Ovary (tissue), 3 donors: ENCODE data around the gene RPL36A.

Source experiments
- POLR2A ChIP-seq: fragments of 450-650 bp; IDR thresholded peaks from one replicate; pipeline ENCODE4 v1.6.1; 2017; ENCODE audit warnings: antibody characterized with exemption, mild to moderate bottlenecking, moderate library complexity
- TF ChIP-seq, protein P1 (sequence below), 3 donors: fragments of 450-650 bp in 2 of 3; fragments of 200-600 bp in 1 of 3; IDR thresholded peaks; one replicate each; pipeline versions ENCODE4 v1.5.1 to v1.8.0; 2016 to 2022; ENCODE audit warnings: antibody characterized with exemption in 3 of 3, mild to moderate bottlenecking in 1 of 3
- donor health status: DM: no; HTN: no; CAD: no.

GRCh38 chrX:101409043-101409442, 18.2 kb downstream of the RPL36A start:
- TF ChIP-seq, protein P1, sequence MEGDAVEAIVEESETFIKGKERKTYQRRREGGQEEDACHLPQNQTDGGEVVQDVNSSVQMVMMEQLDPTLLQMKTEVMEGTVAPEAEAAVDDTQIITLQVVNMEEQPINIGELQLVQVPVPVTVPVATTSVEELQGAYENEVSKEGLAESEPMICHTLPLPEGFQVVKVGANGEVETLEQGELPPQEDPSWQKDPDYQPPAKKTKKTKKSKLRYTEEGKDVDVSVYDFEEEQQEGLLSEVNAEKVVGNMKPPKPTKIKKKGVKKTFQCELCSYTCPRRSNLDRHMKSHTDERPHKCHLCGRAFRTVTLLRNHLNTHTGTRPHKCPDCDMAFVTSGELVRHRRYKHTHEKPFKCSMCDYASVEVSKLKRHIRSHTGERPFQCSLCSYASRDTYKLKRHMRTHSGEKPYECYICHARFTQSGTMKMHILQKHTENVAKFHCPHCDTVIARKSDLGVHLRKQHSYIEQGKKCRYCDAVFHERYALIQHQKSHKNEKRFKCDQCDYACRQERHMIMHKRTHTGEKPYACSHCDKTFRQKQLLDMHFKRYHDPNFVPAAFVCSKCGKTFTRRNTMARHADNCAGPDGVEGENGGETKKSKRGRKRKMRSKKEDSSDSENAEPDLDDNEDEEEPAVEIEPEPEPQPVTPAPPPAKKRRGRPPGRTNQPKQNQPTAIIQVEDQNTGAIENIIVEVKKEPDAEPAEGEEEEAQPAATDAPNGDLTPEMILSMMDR (IDR thresholded peaks at IDR 0.05) = no peak
- TF ChIP-seq POLR2A = no peak
